Naive thymus-derived CD4-positive, alpha-beta T cell (primary cell): ENCODE measurements around the gene BIRC7. TPM values are rescaled to one million over a fixed set of nuclear protein-coding genes. Genes with fewer than 3 reads are reported as not detected.

ENCODE experiments used
- ATAC-seq: fragments of 150-1000 bp; cut with Tn5 transposase; 2 replicates; pipeline ENCODE4 v1.10.0; 2021; ENCODE audit warnings: mild to moderate bottlenecking, moderate library complexity
- CTCF ChIA-PET: fragments of 350-600 bp; sonication (Branson Sonifier 250); formaldehyde crosslinking; loops from one replicate; lab custom pipeline; 2021; ENCODE audit warnings: antibody characterized with exemption; lab: Charles Lee
- POLR2A ChIA-PET: fragments of 350-600 bp; sonication (Branson Sonifier 250); formaldehyde crosslinking; loops from one replicate; lab custom pipeline; 2021; ENCODE audit warnings: antibody characterized with exemption, inconsistent platforms; lab: Charles Lee
- DNase-seq, 9 donors: peaks; one replicate each; pipeline versions ENCODE4 v3.0.0 to v3.0.0-alpha.2; 2020 to 2022; ENCODE audit warnings: mixed read lengths in 1 of 9
- H3K27ac ChIP-seq: one replicate; pipeline ENCODE4 v1.7.0; 2013; ENCODE audit warnings: mild to moderate bottlenecking, low read depth, low read length, moderate library complexity
- H3K27me3 ChIP-seq, 2 donors: one replicate each; pipeline ENCODE4 v1.7.0; 2013; ENCODE audit warnings: low read length in 2 of 2, mild to moderate bottlenecking in 2 of 2, moderate library complexity in 2 of 2; ENCODE audit not compliant: control insufficient read depth in 2 of 2, insufficient read depth in 2 of 2
- H3K36me3 ChIP-seq, 3 experiments: 1 replicate in 2 of 3; 2 replicates in 1 of 3; pipeline ENCODE4 v1.7.0; 2013; ENCODE audit warnings: low read length in 3 of 3, mild to moderate bottlenecking in 3 of 3, moderate library complexity in 1 of 3; ENCODE audit not compliant: insufficient read depth in 3 of 3, control insufficient read depth in 2 of 3
- H3K4me1 ChIP-seq, 2 donors: one replicate each; pipeline ENCODE4 v1.7.0; 2013; ENCODE audit warnings: low read length in 2 of 2, mild to moderate bottlenecking in 2 of 2, moderate library complexity in 1 of 2; ENCODE audit not compliant: control insufficient read depth in 2 of 2, insufficient read depth in 2 of 2
- H3K4me3 ChIP-seq: 2 replicates; pipeline ENCODE4 v1.7.0; 2013; ENCODE audit warnings: mild to moderate bottlenecking, low read length
- H3K9me3 ChIP-seq, 3 experiments: 1 replicate in 2 of 3; 2 replicates in 1 of 3; pipeline ENCODE4 v1.7.0; 2013; ENCODE audit warnings: low read length in 3 of 3; ENCODE audit not compliant: control insufficient read depth in 2 of 3
- H3K27ac Mint-ChIP-seq, 9 donors: one replicate each; pipeline ENCODE4 v1.8.0; 2020 to 2022; ENCODE audit warnings: mixed read lengths in 9 of 9, mild to moderate bottlenecking in 8 of 9, moderate library complexity in 5 of 9, inconsistent platforms in 2 of 9
- H3K27me3 Mint-ChIP-seq, 5 donors: one replicate each; pipeline ENCODE4 v1.8.0; 2021 to 2022; ENCODE audit warnings: mixed read lengths in 5 of 5, mild to moderate bottlenecking in 1 of 5
- H3K36me3 Mint-ChIP-seq, 5 donors: one replicate each; pipeline ENCODE4 v1.8.0; 2020 to 2022; ENCODE audit warnings: mixed read lengths in 5 of 5, mild to moderate bottlenecking in 3 of 5, inconsistent platforms in 1 of 5
- H3K4me1 Mint-ChIP-seq, 7 donors: one replicate each; pipeline ENCODE4 v1.8.0; 2020 to 2022; ENCODE audit warnings: mixed read lengths in 7 of 7, mild to moderate bottlenecking in 3 of 7, inconsistent platforms in 1 of 7
- H3K4me3 Mint-ChIP-seq, 10 donors: one replicate each; pipeline ENCODE4 v1.8.0; 2020 to 2022; ENCODE audit warnings: mild to moderate bottlenecking in 10 of 10, mixed read lengths in 10 of 10, moderate library complexity in 6 of 10, inconsistent platforms in 2 of 10
- H3K9me3 Mint-ChIP-seq, 11 donors: one replicate each; pipeline ENCODE4 v1.8.0; 2020 to 2022; ENCODE audit warnings: mixed read lengths in 11 of 11, mild to moderate bottlenecking in 4 of 11, inconsistent platforms in 1 of 11, moderate library complexity in 1 of 11
- intact Hi-C, 2 donors: fragments of 100-400 bp; cut with micrococcal nuclease; formaldehyde crosslinking; loops; one replicate each; pipeline ENCODE4 v1.15.1; 2023
- polyA plus RNA-seq, 2 donors: library from polyadenylated mRNA; unstranded; fragments of 300-500 nt; fragmentation: Illumina TruSeq; gene quantifications; one replicate each; pipeline ENCODE4 v1.2.3, GENCODE V29; 2021
- total RNA-seq, 6 experiments: library from RNA in 5 of 6; stranded (reverse) in 5 of 6; gene quantifications; 1 replicate in 5 of 6; 2 replicates in 1 of 6; pipeline ENCODE4 v1.2.3 and lab custom pipeline; 2021 to 2026

BIRC7 gene
- total and polyA plus RNA-seq, 7 experiments from 2014 or later, result not detected

DNA sequence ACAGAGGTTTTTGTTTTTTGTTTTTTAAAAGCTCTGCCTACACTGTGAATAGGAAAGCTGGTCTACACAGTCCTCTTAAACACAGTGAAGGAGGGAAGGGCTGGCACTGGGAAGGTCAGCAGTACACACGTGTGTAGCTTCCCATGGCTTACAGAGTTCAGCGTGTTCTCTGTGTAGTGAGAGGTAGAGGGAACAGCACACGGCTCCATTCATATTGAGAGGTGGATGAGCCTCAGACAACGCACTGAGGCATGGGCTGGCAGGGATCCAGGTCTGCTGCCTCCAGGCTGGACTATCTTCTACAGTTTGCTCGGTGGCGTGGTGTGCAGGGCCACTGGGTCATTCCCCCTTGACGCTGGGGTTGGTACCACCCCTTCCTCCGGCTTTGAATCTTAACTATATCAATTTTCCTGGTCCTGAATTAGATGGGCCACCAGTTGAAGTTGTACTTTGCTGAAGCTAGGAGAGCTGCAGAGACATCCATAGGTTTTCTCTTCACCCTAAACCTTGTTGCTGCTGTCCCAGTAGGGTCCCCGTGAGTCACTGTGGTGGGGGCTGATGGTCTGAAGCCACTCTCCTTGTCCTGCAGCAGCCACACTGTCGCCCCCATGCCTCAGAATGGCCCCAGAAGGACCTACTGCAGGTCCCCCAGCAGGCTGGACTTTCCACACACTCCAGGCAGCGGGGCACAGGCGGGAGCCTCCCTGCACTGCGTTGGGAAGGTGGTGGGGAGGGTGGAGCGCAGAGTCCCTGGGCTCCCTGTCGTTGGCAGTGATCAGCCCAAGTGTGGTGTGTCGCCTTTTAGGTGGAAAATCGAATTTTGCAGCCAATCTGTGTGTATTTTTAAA is 38.9 kb downstream of the BIRC7 start:
- ATAC-seq, result no peak
- ChIA-PET POLR2A (interaction anchor here (0.9 kb wide), 1 partner anchor 50 kb away, joined by 3 read pairs; no protein-coding TSS in a partner anchor), CTCF (no interaction called here)

DNA sequence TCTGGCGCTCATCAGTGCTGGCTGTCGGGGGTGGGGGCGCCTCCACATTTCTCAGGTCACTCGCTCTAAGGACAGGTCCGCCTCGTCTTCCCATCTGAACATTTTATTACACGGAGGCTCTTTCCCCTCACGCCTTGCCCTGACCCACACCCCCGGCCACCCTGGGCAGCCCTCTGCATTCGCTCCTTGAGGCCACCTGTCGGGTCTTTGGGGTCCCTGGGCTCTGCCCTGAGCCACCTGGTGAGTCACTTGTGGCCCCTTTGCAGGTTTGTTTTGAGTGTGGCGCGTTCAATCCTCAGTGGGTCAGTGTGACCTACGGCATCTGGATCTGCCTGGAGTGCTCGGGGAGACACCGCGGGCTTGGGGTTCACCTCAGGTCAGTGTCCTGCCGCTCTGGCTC is 40.1 kb downstream of the BIRC7 start:
- CTCF ChIA-PET, result no interaction called here
- H3K4me1 ChIP-seq, result peaks cover 10 to 22% of the 10 kb centered on the region in 2 donors
- no peak overlapping the region for H3K4me3 ChIP-seq
- no peaks in the 10 kb centered on the region for H3K27me3 ChIP-seq
- intact Hi-C loops, result no loop called here
- H3K9me3 ChIP-seq, result no peaks in the 10 kb centered on the region
- Mint-ChIP-seq H3K9me3 (no peaks in the 10 kb centered on the region), H3K27me3 (peaks cover 0 to 7% (median 0%) of the 10 kb centered on the region in 5 donors), H3K27ac (no peak overlapping the region), H3K36me3 (peaks cover 0 to 4% (median 2%) of the 10 kb centered on the region in 5 donors), H3K4me1 (peaks cover 20 to 35% (median 27%) of the 10 kb centered on the region in 7 donors), H3K4me3 (peak overlapping the region in 2 of 10 donors; percentile 56 to 62)
- no peak for DNase-seq
- H3K36me3 ChIP-seq, result peaks cover 3 to 55% (median 7%) of the 10 kb centered on the region in 3 experiments
- POLR2A ChIA-PET, result no interaction called here
- no peak for ATAC-seq
- H3K27ac ChIP-seq, result no peak overlapping the region

More for the DNA sequence above, 38.9 kb downstream of the BIRC7 start:
- Mint-ChIP-seq H3K36me3 (peaks cover 0 to 2% (median 0%) of the 10 kb centered on the region in 5 donors), H3K9me3 (no peaks in the 10 kb centered on the region), H3K4me1 (peaks cover 20 to 38% (median 28%) of the 10 kb centered on the region in 7 donors), H3K4me3 (peak overlapping the region; percentile 32 to 83 (median 61)), H3K27me3 (peaks cover 0 to 9% (median 0%) of the 10 kb centered on the region in 5 donors), H3K27ac (peak overlapping the region in 3 of 9 donors; percentile 45 to 52 (median 49))
- peaks cover 3 to 43% (median 7%) of the 10 kb centered on the region in 3 experiments for H3K36me3 ChIP-seq
- DNase-seq, result no peak
- no peaks in the 10 kb centered on the region for H3K27me3 ChIP-seq
- no peak overlapping the region for H3K4me3 ChIP-seq
- intact Hi-C loops, result loop anchor here (5.0 kb wide), 2 partner anchors 472 to 698 kb away; partner anchors contain the start of gene OGFR (in 1 of the 2)
- no peaks in the 10 kb centered on the region for H3K9me3 ChIP-seq
- H3K27ac ChIP-seq, result no peak overlapping the region
- H3K4me1 ChIP-seq, result peaks cover 10 to 22% of the 10 kb centered on the region in 2 donors

DNA sequence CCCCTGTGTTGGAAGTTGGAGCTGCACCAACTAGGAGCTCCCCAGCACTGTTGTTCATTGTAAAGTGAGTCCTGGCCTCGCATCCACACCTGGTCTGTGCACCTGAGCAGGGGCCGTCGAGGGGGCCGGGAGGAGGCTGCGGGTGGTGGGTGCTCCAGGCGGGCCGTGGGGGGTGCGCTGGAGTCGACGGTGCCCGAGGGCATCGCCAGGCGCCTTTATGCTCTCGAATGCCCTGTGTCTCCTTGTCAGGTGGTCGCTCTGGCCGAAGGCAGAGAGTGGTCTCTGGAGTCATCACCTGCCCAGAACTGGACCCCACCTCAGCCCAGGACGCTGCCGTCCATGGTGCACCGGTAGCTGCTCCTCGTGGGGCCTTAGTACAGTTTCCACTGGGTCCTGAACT is 41.3 kb downstream of the BIRC7 start:
- Mint-ChIP-seq H3K4me3 (no peak overlapping the region), H3K4me1 (peaks cover 13 to 25% (median 20%) of the 10 kb centered on the region in 7 donors), H3K27ac (no peak overlapping the region), H3K27me3 (no peaks in the 10 kb centered on the region), H3K9me3 (no peaks in the 10 kb centered on the region), H3K36me3 (peaks cover 0 to 4% (median 2%) of the 10 kb centered on the region in 5 donors)
- no peaks in the 10 kb centered on the region for H3K27me3 ChIP-seq
- H3K4me3 ChIP-seq, result no peak overlapping the region
- ATAC-seq (no peak), DNase-seq (no peak)
- POLR2A ChIA-PET, result no interaction called here
- peaks cover 10 to 16% of the 10 kb centered on the region in 2 donors for H3K4me1 ChIP-seq
- H3K36me3 ChIP-seq, result peaks cover 3 to 66% (median 7%) of the 10 kb centered on the region in 3 experiments
- H3K27ac ChIP-seq, result no peak overlapping the region
- no peaks in the 10 kb centered on the region for H3K9me3 ChIP-seq
- intact Hi-C loops, result no loop called here
- CTCF ChIA-PET, result no interaction called here

DNA sequence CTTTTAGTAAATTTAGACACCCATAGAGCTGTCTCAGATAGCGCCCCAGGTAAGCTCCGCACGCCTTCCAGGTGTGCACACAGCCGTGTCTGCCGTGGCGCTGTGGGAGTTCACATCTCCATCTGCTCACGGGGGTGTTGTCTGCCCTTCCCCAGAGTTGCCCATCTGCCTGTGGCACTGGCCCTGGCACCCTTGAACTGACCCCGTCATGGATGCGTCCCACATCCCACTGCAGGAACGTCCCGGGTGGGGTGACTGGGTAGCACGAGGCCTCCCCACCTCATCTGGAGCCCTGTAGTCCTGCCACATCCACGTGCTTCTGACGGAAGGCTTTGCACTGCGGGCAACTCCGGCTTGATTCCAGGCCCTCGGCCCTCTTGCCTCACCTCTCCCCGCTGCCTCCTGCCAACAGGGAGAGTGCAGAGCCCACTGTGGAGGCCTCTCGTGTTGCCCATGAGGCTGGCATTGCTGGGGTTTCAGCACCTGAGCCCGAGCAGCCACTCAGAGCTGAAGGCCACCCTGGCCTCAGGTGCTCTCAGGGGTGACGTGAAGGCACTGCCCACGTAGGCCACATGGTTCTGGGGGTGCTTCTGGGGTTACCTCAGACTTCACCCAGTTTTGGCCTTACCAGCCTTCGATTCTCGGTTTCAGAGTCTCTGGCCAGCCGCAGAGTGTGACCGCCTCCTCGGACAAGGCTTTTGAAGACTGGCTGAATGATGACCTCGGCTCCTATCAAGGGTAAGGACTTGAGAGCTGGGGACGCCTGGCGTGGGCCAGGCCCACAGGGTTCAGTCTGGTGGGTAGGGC is 42.0 kb downstream of the BIRC7 start:
- no peak overlapping the region for H3K27ac ChIP-seq
- H3K36me3 Mint-ChIP-seq, result peaks cover 0 to 4% (median 2%) of the 10 kb centered on the region in 5 donors
- ChIA-PET CTCF (interaction anchor here (0.6 kb wide), 1 partner anchor 134 kb away, joined by 3 read pairs; no protein-coding TSS in a partner anchor), POLR2A (no interaction called here)
- intact Hi-C loops, result no loop called here
- no peak overlapping the region for H3K27ac Mint-ChIP-seq
- no peaks in the 10 kb centered on the region for H3K9me3 Mint-ChIP-seq
- H3K4me3 Mint-ChIP-seq, result no peak overlapping the region
- H3K9me3 ChIP-seq, result no peaks in the 10 kb centered on the region
- H3K27me3 ChIP-seq, result no peaks in the 10 kb centered on the region
- H3K4me3 ChIP-seq, result no peak overlapping the region
- peaks cover 10 to 15% of the 10 kb centered on the region in 2 donors for H3K4me1 ChIP-seq
- no peak for DNase-seq
- H3K36me3 ChIP-seq, result peaks cover 3 to 74% (median 7%) of the 10 kb centered on the region in 3 experiments
- peaks cover 13 to 25% (median 20%) of the 10 kb centered on the region in 7 donors for H3K4me1 Mint-ChIP-seq
- no peaks in the 10 kb centered on the region for H3K27me3 Mint-ChIP-seq
- no peak for ATAC-seq

DNA sequence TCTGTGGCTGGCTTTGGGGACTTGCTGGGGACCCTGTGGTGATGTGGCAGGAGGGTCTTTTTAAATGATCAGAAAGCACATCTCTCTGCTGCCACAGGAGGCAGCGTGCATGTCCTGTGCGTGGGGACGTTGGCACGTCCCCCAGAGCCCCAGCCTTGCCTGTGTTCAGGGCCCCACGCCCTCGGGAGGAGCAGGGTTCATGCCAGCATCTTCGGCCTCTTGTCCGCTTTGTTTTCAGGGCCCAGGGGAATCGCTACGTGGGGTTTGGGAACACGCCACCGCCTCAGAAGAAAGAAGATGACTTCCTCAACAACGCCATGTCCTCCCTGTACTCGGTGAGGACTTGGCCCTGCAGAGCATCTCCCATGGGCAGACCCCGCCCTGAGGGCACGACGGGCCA is 43.0 kb downstream of the BIRC7 start:
- ATAC-seq (no peak), DNase-seq (no peak)
- H3K4me3 ChIP-seq, result no peak overlapping the region
- H3K4me3 Mint-ChIP-seq, result no peak overlapping the region
- H3K27ac ChIP-seq, result no peak overlapping the region
- H3K27ac Mint-ChIP-seq, result no peak overlapping the region
- H3K27me3 ChIP-seq, result no peaks in the 10 kb centered on the region
- H3K36me3 Mint-ChIP-seq, result peaks cover 0 to 4% (median 2%) of the 10 kb centered on the region in 5 donors
- POLR2A ChIA-PET, result no interaction called here
- peaks cover 9 to 22% (median 15%) of the 10 kb centered on the region in 7 donors for H3K4me1 Mint-ChIP-seq
- H3K9me3 ChIP-seq, result no peaks in the 10 kb centered on the region
- H3K27me3 Mint-ChIP-seq, result no peaks in the 10 kb centered on the region
- H3K4me1 ChIP-seq, result peaks cover 4 to 11% of the 10 kb centered on the region in 2 donors
- no peaks in the 10 kb centered on the region for H3K9me3 Mint-ChIP-seq
- CTCF ChIA-PET, result no interaction called here
- intact Hi-C loops, result no loop called here
- H3K36me3 ChIP-seq, result peaks cover 3 to 83% (median 7%) of the 10 kb centered on the region in 3 experiments

DNA sequence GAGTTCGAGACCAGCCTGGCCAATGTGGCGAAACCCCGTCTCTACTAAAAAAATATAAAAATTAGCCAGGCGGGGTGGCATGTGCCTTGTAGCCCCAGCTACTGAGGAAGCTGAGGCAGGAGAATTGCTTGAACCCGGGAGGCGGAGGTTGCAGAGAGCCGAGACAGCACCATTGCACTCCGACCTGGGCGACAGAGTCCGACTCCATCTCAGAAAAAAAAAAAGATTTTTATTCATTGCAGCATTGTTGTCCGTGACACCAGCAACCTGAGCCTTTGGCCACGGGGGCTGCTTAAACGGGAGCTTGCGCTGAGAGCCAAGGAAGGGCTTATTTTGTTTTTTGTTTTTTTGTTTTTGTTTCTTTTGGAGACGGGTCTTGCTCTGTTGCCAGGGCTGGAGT is 44.2 kb downstream of the BIRC7 start:
- Mint-ChIP-seq H3K36me3 (peaks cover 0 to 4% (median 3%) of the 10 kb centered on the region in 5 donors), H3K4me3 (no peak overlapping the region), H3K4me1 (peaks cover under 1 to 12% (median 6%) of the 10 kb centered on the region in 7 donors), H3K27ac (no peak overlapping the region), H3K9me3 (no peaks in the 10 kb centered on the region), H3K27me3 (no peaks in the 10 kb centered on the region)
- H3K27ac ChIP-seq, result no peak overlapping the region
- ATAC-seq (no peak), DNase-seq (no peak)
- no peak overlapping the region for H3K4me3 ChIP-seq
- POLR2A ChIA-PET, result interaction anchor here (0.6 kb wide), 1 partner anchor 246 kb away, joined by 5 read pairs; no protein-coding TSS in a partner anchor
- H3K36me3 ChIP-seq, result peaks cover 3 to 95% (median 7%) of the 10 kb centered on the region in 3 experiments
- no peaks in the 10 kb centered on the region for H3K4me1 ChIP-seq
- no peaks in the 10 kb centered on the region for H3K9me3 ChIP-seq
- intact Hi-C loops, result no loop called here
- CTCF ChIA-PET, result no interaction called here
- H3K27me3 ChIP-seq, result no peaks in the 10 kb centered on the region
